Neural progenitor cell (in vitro differentiated cells): ENCODE data around the gene E2F3.

Experiments
- EZH2 ChIP-seq: fragments of 200-600 bp; sonication (generic); IDR thresholded peaks from 2 replicates; pipeline ENCODE4 v1.6.1; 2017; ENCODE audit warnings: antibody characterized with exemption, mild to moderate bottlenecking, moderate library complexity
- EZH2phosphoT487 ChIP-seq: fragments of 200-600 bp; sonication (generic); IDR thresholded peaks from 2 replicates; pipeline ENCODE4 v1.6.1; 2017; ENCODE audit warnings: antibody characterized with exemption
- TF ChIP-seq, protein P1 (sequence below): fragments of 200-600 bp; sonication (generic); IDR thresholded peaks from 2 replicates; pipeline ENCODE4 v1.5.1; 2017; ENCODE audit warnings: antibody characterized with exemption, mild to moderate bottlenecking

DNA sequence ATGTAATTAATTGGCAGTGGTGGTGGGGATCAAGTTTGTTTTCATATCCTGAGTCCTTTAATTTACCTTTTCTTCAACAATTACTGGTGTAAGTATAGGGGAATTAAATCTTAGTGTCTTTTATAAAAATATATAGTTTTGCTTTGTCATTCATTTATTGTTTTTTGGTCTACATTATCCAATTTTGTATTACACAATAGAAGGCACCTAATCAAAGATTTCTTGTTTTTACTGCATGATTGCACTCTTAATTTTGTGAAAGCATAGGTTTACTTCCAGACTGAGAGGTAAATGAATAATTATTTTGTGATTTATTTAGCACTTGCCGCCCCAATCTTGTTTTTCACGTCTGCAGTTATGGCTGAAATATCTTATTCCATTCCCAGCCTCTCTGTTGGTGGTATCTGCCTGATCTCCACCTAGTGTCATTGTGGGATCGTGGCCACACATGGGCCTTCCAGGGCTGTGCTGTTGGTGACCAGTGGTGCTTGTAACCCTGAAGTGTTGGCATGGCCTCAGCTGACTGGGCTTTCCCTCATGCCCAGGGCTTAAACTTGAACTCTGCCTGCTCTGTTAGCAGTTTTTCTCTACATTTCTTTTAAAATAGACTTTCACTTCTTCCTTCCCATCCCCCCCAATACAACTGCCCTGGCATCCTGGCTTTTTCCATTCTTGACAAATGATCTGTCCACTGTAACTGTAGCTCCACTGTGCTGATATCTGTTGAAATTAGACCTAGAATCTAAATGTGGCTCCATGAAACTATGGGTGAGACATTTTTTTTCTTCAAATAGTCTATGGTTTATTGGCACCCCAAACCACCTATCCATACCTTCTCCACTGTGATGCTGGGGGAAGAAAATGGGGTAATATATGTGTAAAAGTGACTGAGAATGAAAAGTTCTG lies 24.8 kb downstream of the E2F3 start:
- TF ChIP-seq, protein P1, sequence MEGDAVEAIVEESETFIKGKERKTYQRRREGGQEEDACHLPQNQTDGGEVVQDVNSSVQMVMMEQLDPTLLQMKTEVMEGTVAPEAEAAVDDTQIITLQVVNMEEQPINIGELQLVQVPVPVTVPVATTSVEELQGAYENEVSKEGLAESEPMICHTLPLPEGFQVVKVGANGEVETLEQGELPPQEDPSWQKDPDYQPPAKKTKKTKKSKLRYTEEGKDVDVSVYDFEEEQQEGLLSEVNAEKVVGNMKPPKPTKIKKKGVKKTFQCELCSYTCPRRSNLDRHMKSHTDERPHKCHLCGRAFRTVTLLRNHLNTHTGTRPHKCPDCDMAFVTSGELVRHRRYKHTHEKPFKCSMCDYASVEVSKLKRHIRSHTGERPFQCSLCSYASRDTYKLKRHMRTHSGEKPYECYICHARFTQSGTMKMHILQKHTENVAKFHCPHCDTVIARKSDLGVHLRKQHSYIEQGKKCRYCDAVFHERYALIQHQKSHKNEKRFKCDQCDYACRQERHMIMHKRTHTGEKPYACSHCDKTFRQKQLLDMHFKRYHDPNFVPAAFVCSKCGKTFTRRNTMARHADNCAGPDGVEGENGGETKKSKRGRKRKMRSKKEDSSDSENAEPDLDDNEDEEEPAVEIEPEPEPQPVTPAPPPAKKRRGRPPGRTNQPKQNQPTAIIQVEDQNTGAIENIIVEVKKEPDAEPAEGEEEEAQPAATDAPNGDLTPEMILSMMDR, result no peak
- TF ChIP-seq EZH2, result no peak
- no peak for TF ChIP-seq EZH2phosphoT487
